ENCODE measurements around the gene MARCO.
"Not testable (repeated sequence)": the region's sequence is repeated elsewhere in the genome, so short reads cannot be mapped to it uniquely, and the experiment has no call there.

MARCO gene

GRCh38 chr2:118945881-118946280, 3.9 kb downstream of the MARCO start:
- no peak for DNase-seq
- Mint-ChIP-seq H3K27ac (no peak overlapping the region), H3K4me3 (no peak overlapping the region), H3K36me3 (ENCODE audit: low read depth) (no peaks in the 10 kb centered on the region), H3K4me1 (ENCODE audit: low read depth) (peaks cover 2% of the 10 kb centered on the region), H3K9me3 (no peaks in the 10 kb centered on the region), H3K27me3 (peaks cover 12% of the 10 kb centered on the region)

- H3K9me3 Mint-ChIP-seq; H3K4me3 Mint-ChIP-seq; H3K4me1 Mint-ChIP-seq (ENCODE audit: low read depth); H3K36me3 Mint-ChIP-seq (ENCODE audit: low read depth); H3K27ac Mint-ChIP-seq; DNase-seq: not testable (repeated sequence)
- H3K27me3 Mint-ChIP-seq: peaks cover 23% of the 10 kb centered on the region
Observed at GRCh38 chr2:118948266-118948665, 6.3 kb downstream of the MARCO start.

DNA sequence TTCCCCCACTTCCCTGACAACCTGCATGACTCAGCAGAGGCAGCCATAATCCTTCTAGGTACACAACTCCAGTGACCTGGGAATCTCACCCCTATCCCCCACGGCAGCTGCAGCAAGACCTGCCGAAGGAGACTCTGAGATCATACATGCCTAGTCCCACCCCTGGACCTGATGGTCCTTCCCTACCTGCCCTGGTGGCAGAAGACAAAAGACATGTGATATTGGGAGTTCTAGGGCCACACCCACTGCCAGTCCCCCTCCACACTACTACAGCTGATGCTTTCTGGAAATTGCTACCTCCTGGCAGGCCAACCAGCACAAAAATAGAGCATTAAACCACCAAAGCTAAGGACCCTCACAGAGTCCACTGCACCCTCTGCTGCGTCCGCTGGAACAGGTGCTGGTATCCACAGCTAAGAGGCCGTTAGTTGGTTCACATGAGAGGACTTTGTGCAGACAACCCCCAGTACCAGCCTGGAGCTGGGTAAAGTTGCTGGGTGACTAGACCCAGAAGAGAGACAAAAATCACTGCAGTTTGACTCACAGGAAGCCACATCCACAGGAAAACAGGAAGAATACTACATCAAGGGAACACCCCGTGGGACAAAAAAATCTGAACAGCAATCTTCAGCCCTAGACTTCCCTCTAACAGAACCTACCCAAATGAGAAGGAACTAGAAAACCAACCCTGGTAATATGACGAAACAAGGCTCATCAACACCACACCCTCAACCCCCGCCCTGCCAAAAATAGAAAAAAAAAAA, 12.5 kb downstream of the MARCO start:
- Mint-ChIP-seq H3K4me3 (no peak overlapping the region), H3K27me3 (peaks cover 16% of the 10 kb centered on the region), H3K36me3 (ENCODE audit: low read depth) (no peaks in the 10 kb centered on the region), H3K4me1 (ENCODE audit: low read depth) (no peaks in the 10 kb centered on the region), H3K27ac (no peak overlapping the region), H3K9me3 (peaks cover 9% of the 10 kb centered on the region)
- DNase-seq: no peak

- Mint-ChIP-seq H3K36me3 (ENCODE audit: low read depth) (no peaks in the 10 kb centered on the region), H3K27me3 (no peaks in the 10 kb centered on the region), H3K27ac (no peak overlapping the region), H3K4me1 (ENCODE audit: low read depth) (no peaks in the 10 kb centered on the region), H3K4me3 (no peak overlapping the region), H3K9me3 (no peaks in the 10 kb centered on the region)
- no peak for DNase-seq
Observed at GRCh38 chr2:118965737-118966136, 23.7 kb downstream of the MARCO start.

GRCh38 chr2:118967124-118967880, 25.3 kb downstream of the MARCO start:
- no peaks in the 10 kb centered on the region for H3K36me3 Mint-ChIP-seq (ENCODE audit: low read depth)
- DNase-seq: no peak
- H3K27ac Mint-ChIP-seq: no peak overlapping the region
- no peak overlapping the region for H3K4me3 Mint-ChIP-seq
- peaks cover 3% of the 10 kb centered on the region for H3K27me3 Mint-ChIP-seq
- H3K4me1 Mint-ChIP-seq (ENCODE audit: low read depth): no peaks in the 10 kb centered on the region
- no peaks in the 10 kb centered on the region for H3K9me3 Mint-ChIP-seq

DNA sequence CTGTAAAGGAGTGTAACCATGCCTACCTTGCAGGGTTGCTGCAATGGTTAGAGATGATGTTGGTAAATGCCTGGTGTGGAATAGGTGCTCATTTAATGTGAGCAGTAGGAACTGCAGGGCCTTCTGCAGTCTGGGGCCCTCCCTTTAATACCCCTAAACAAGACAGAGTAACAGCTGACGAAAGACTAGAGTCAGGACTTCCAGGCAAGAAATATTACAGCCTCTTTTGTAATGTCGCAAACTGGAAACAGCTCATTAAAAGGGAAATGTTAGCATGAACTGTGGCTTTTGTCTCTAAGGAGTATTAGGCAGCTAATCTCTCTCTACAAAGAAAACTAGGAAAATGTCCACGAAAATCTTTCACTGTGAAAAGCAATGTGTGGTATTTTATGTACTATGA, 26.0 kb downstream of the MARCO start:
- Mint-ChIP-seq H3K4me1 (ENCODE audit: low read depth) (no peaks in the 10 kb centered on the region), H3K27ac (no peak overlapping the region), H3K36me3 (ENCODE audit: low read depth) (no peaks in the 10 kb centered on the region), H3K9me3 (no peaks in the 10 kb centered on the region), H3K27me3 (peaks cover 3% of the 10 kb centered on the region), H3K4me3 (no peak overlapping the region)
- no peak for DNase-seq

GRCh38 chr2:118968961-118969733, 27.2 kb downstream of the MARCO start:
- Mint-ChIP-seq H3K27ac (no peak overlapping the region), H3K9me3 (no peaks in the 10 kb centered on the region), H3K27me3 (peaks cover 8% of the 10 kb centered on the region), H3K4me1 (ENCODE audit: low read depth) (no peaks in the 10 kb centered on the region), H3K36me3 (ENCODE audit: low read depth) (no peaks in the 10 kb centered on the region), H3K4me3 (no peak overlapping the region)
- no peak for DNase-seq

- no peak for DNase-seq
- no peaks in the 10 kb centered on the region for H3K4me1 Mint-ChIP-seq (ENCODE audit: low read depth)
- no peak overlapping the region for H3K4me3 Mint-ChIP-seq
- no peaks in the 10 kb centered on the region for H3K9me3 Mint-ChIP-seq
- no peaks in the 10 kb centered on the region for H3K36me3 Mint-ChIP-seq (ENCODE audit: low read depth)
- H3K27ac Mint-ChIP-seq: no peak overlapping the region
- H3K27me3 Mint-ChIP-seq: peaks cover 11% of the 10 kb centered on the region
Observed at GRCh38 chr2:118969734-118970395, 27.9 kb downstream of the MARCO start.

GRCh38 chr2:118970396-118971135, 28.6 kb downstream of the MARCO start:
- Mint-ChIP-seq H3K27me3 (peaks cover 15% of the 10 kb centered on the region), H3K36me3 (ENCODE audit: low read depth) (no peaks in the 10 kb centered on the region), H3K9me3 (no peaks in the 10 kb centered on the region), H3K4me1 (ENCODE audit: low read depth) (no peaks in the 10 kb centered on the region), H3K4me3 (no peak overlapping the region), H3K27ac (no peak overlapping the region)
- no peak for DNase-seq

GRCh38 chr2:118971245-118972122, 29.5 kb downstream of the MARCO start:
- Mint-ChIP-seq H3K4me1 (ENCODE audit: low read depth) (no peaks in the 10 kb centered on the region), H3K27ac (no peak overlapping the region), H3K36me3 (ENCODE audit: low read depth) (no peaks in the 10 kb centered on the region), H3K9me3 (no peaks in the 10 kb centered on the region), H3K4me3 (no peak overlapping the region), H3K27me3 (peaks cover 15% of the 10 kb centered on the region)
- DNase-seq: no peak

DNA sequence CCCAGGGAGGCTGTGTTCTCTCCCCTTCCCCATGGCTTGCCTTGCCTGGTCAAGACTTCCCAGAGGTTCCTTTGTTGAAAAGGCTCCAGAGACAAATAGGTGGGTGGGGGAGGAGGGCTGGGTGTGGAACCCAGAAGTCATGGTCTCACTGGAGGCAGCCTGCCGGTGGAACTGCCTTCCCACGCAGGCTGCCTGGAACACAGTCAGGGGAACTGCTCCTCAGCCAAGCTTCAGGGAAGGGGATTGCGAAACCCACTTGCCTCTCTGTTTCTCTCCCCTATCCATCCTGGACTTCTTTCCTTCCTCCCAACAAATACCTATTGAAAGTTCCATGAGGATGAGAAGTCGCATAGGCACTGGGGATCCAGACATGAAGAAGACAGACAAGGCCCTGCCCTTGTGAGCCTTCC, 31.6 kb downstream of the MARCO start:
- DNase-seq: no peak
- Mint-ChIP-seq H3K27ac (no peak overlapping the region), H3K9me3 (no peaks in the 10 kb centered on the region), H3K36me3 (ENCODE audit: low read depth) (no peaks in the 10 kb centered on the region), H3K4me3 (no peak overlapping the region), H3K4me1 (ENCODE audit: low read depth) (no peaks in the 10 kb centered on the region), H3K27me3 (peaks cover 15% of the 10 kb centered on the region)

DNA sequence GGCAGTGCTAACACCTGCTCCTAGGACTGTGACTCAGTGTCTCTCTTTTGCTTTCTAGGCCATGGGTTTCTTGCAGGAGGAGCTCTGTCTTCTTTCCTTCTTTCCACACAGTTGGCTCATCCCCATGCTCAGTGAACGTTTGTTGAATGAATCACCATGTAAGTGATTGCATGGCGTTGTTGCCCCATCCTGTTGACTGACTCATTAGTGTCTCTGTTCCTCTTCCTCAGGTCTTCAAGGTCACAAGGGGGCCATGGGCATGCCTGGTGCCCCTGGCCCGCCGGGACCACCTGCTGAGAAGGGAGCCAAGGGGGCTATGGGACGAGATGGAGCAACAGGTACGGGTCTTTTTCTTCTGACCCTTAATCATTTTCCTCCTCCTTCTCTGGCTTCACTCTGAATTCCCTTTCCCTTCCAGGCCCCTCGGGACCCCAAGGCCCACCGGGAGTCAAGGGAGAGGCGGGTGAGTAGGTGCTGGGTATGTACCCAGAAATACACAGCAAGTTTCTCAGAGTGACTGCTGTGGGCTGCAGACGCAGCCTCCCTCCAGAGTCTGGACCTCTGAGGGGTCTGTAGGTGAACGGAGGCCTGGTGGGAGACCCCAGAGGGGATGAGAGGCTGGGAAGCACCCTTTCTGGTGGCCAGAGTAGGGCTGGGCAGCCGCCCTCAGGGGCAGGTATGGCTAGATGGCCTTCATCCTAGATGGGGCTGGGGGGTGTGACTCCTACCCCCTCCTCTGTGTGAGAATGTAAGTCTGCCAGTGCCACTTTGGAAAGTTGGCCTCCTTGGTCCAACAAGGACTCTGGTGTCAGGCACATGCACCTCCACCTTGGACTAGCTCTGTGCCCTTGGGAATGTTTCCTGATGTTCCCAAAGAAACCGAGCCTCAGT, 32.4 kb downstream of the MARCO start:
- Mint-ChIP-seq H3K4me3 (no peak overlapping the region), H3K27ac (no peak overlapping the region), H3K27me3 (peaks cover 15% of the 10 kb centered on the region), H3K9me3 (no peaks in the 10 kb centered on the region), H3K36me3 (ENCODE audit: low read depth) (no peaks in the 10 kb centered on the region), H3K4me1 (ENCODE audit: low read depth) (no peaks in the 10 kb centered on the region)
- DNase-seq: no peak
